HL-60 (cell line): Measurements from ENCODE around the gene MAP7D3.

ENCODE experiments used
- POLR2AphosphoS5 ChIP-seq: IDR thresholded peaks from 2 replicates; pipeline ENCODE4 v1.6.1; 2012; ENCODE audit warnings: low read depth
- TF ChIP-seq, protein P1 (sequence below): IDR thresholded peaks from one replicate; pipeline ENCODE4 v1.5.1; 2011; ENCODE audit warnings: low read length, control low read depth, inconsistent platforms; ENCODE audit not compliant: insufficient read depth

DNA sequence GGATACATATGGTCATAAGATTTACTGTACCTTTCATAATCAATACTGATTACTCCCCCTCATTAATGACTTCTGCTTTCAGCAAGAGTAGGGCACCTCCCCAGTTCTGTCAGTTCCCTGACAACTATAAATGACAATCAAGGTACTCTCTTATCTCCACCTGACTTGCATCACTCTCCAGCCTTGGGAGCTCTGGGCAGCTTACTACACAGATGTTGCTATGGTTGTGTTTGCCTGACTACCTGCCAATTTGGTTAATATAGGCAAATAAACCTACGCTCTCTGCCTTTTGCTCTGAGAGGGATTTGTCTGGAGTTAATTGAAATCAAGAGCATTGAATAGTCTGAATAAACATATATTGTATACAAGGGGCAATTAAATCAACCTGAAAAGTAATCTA is 22.8 kb upstream of the MAP7D3 start:
- TF ChIP-seq, protein P1, sequence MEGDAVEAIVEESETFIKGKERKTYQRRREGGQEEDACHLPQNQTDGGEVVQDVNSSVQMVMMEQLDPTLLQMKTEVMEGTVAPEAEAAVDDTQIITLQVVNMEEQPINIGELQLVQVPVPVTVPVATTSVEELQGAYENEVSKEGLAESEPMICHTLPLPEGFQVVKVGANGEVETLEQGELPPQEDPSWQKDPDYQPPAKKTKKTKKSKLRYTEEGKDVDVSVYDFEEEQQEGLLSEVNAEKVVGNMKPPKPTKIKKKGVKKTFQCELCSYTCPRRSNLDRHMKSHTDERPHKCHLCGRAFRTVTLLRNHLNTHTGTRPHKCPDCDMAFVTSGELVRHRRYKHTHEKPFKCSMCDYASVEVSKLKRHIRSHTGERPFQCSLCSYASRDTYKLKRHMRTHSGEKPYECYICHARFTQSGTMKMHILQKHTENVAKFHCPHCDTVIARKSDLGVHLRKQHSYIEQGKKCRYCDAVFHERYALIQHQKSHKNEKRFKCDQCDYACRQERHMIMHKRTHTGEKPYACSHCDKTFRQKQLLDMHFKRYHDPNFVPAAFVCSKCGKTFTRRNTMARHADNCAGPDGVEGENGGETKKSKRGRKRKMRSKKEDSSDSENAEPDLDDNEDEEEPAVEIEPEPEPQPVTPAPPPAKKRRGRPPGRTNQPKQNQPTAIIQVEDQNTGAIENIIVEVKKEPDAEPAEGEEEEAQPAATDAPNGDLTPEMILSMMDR, result no peak
- TF ChIP-seq POLR2AphosphoS5, result no peak
